NCI-H345 treated with DMSO at 0.1 percent for 48 hours (cell line): ENCODE measurements around the gene PRR12.

Experiments used
- DNase-seq: peaks from one replicate; lab custom pipeline; 2025; ENCODE audit not compliant: unreplicated experiment; lab: John Stamatoyannopoulos, UW

The PRR12 gene

DNA sequence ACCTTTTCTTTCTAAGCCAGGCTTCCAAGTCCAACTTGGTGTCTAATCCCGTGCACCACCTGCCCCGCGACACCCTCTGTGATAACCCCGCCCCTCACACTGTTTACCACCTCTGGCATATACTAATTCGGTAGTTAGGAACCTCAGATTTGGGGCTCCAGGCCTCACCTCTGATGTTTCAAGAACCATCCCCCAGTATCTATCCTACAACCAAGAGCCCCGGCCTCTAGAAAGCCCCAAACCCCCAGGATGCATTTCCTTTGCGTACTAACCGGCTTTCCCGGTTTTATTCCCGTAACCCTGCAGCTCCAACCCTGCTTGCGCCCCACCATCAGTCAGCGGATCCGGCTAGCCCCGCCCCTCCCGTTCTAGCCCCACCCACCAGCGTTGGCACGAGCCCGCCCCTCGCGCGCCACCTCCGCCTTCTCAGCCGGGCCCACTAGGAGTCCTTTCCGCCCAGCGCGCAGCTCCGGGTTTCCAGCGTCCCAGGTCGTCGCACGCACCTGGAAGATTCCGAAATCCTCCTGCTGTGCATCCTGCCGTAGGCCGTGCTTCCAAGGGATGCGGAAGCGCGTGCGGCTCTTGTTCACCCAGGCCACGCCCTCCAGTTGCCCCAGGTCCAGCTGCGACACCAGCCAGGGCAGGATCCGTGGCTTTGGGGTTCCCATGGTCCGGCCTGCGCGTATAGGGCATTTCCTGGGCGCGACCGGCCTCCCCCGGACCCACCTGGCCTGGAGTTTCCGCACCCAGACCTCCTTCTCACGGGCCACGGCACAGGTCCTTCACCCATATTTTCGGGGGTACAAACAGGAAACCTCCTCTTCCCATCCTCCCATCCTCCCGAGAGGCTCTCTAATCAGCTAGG lies 73.4 kb downstream of the PRR12 start:
- DNase-seq, result peak; percentile 56

DNA sequence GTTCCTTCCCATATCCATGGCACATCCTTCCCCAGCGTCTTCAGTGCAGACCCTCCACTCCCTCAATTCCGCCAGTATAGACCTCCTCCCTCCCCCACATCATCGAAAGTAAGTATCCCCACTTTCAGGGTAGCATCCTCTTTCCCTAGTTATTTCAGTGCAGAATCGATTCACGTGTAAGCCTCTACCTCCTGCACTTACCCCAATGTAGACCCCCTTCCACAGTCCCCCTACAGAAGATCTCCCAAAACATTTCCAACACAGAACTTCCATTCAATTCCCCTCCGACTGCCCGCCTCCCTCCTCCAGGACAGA lies 74.0 kb downstream of the PRR12 start:
- no peak for DNase-seq

DNA sequence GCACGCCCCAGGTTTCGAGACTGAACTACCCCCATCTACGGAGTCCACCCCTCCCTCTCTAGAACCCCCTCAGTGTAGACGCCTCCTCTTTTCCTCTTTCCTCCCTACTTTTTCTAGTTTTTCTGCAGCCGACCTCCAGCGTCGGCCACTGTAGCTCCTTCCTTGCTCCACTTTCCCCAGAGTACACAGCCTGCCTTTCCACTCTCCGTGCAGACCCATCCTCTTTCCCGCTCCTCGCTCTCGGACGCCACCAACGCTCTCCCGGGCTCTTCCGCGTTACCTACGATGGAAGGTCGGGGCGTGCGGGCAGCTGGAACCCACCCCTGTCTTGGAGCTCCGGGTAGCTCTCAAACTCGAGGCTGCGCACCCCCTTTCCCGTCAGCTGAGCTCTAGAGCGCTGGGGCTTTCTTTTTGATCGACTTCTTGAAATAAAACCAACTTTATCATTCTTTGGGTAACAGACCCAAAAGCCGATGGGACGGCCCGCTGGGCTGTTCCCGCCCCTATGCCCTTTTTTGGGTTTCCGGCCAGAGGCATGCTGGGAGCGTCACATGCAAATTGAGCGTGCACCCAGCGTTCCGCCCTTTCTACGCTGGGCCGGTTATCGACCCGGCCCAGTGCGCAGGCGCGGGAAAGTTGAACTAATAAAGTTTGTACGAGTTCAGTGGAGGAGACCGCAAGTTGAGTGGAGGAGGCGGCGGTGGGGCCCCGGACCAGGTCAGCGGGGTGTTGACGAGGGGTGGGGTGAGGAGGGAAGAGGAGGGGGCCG lies 74.6 kb downstream of the PRR12 start, which contains the start of the genes BCL2L12 and IRF3:
Gene BCL2L12, plus strand, starts transcription at position 583 of the 769 bp plus-strand sequence. CDS start 760 bp downstream, outside the sequence.
Gene IRF3, minus strand, starts transcription at position 507 of the 769 bp plus-strand sequence. CDS start 1,019 bp downstream, outside the sequence.
- peak; percentile 77 for DNase-seq

DNA sequence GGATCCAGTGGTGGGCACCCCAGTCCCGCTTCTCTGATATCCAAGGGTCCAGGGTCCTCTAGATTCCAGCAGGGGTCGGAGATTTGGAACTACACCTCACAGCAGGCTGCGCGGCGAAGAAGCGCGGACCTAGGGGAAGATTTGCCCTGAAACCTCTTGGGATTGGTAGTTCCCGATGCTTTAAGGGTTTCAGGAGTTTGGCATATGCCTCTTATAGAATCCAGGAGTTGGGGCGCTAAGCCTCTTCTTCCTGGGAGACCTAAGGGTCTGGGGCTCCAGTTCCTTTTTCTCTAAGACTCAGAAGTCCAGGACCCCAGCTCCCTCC lies 75.1 kb downstream of the PRR12 start:
- DNase-seq, result no peak

DNA sequence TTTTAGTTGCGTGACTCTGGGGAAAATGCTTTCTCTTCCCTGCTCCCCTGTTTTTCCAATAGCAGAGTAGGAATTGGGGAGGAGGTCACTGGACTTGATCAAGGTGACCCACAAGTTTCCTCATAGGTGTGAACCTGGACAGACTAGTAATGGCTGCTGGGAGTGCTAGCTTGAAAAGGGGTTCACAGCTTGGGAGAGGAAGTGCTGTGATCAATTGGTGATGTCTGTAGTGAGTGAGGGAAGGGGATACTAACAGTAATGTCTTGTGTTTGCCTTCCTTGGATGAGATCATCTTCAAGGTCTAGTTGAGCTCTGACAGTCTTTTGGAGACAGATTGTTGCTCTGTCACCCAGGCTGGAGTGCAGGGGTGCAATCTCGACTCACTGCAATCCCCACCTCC lies 76.5 kb downstream of the PRR12 start:
- DNase-seq, result no peak

DNA sequence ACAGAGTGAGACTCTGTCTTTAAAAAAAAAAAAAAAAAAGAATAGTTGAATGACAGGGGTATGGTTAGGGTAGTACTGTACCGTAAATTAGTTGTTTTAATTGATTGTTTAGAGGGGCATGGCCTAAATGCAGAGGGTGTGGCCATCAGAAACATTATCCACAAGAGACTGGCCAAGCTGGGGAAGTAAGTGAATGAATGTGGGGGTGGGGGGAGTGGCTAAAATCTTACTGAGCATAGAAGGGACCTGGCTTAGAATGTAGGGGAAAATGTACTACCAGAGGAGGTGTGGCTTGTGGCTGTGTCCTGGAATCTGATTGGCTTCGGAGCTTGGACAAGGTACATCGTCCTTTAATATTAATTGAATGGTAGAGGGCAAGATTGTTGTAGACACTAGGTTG lies 78.5 kb downstream of the PRR12 start:
- DNase-seq, result no peak

DNA sequence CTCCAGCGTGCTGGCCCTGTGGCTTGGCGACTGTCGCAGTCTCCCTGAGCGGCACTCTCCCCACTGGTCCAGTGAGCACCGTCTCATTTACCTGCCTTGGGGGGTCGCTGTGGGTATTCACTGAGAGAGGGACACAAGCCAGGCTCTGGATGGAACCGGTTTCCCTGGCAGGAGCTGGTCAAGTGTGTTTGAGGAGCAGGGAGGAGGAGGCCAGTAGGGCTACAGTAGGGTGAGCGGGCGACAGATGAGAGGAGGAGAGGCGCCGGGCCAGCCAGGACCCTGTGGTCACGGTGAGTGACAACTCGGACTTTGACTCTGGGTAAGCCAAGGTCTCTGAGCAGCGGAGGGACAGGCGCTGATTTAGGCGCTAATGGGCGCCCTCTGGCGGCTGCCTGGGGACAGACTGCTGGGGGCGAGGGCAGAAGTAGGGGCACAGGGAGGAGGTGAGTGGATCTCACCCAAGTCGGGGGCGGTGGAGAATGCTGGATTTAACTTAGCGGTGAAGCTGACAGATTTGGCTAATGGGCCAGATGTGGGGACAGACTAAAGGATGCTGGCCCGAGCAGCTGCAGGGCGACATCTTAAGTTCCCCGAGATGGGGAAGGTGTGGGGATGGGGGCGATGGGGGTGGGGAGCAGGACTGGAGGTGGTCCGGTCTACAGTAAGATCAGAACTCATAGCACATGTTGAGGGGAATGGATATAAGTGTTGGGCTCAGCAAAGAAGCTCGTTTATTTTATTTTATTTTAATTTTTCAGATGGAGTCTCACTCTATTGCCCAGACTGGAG lies 81.3 kb downstream of the PRR12 start:
- DNase-seq, result peak; percentile 33
